Measurements from ENCODE around the gene CHD3. TPM values are rescaled to one million over a fixed set of nuclear protein-coding genes. Genes with fewer than 3 reads are reported as not detected.

The CHD3 gene
- total and polyA plus RNA-seq, 10 of the 15 experiments (the other 5 are each of a cell fraction or from before 2014, with no cell fraction given) = 1.4 to 86.8 (median 39.1) TPM

- TF ChIP-seq ELK1 (IDR thresholded peaks at IDR 0.05; ENCODE audit: low read depth, low read length) (no peak), IKZF2 (IDR thresholded peaks at IDR 0.05) (peak; percentile 68 to 76), FOXM1 (IDR thresholded peaks at IDR 0.05; ENCODE audit: low read depth, low read length) (no peak), TAF1 (IDR thresholded peaks at IDR 0.05; ENCODE audit: borderline replicate concordance, low read depth, low read length) (peak; percentile 76), CBFB (IDR thresholded peaks at IDR 0.05; ENCODE audit: low read depth) (peak; percentile 53; the same call in 1 of the 2 replicates), NFYB (IDR thresholded peaks at IDR 0.05; ENCODE audit: insufficient read depth, low read depth, low read length) (no peak), NR2C1 (IDR thresholded peaks at IDR 0.05) (no peak), CEBPZ (IDR thresholded peaks at IDR 0.05; ENCODE audit: low read depth, low read length) (no peak), JUNB (IDR thresholded peaks at IDR 0.05) (0 out of 2 replicates have a peak, but pooled peaks have one; percentile 40), STAT1 (conservative IDR thresholded peaks at IDR 0.05) (peak; percentile 72; the same call in 1 of the 2 replicates), RBBP5 (conservative IDR thresholded peaks at IDR 0.05) (no peak), RAD51 (IDR thresholded peaks at IDR 0.05) (no peak), EP300 (IDR thresholded peaks at IDR 0.05; ENCODE audit: borderline replicate concordance in 1 of 2, control insufficient read depth in 1 of 2, low read depth in 2 of 2, low read length in 2 of 2) (peak in 1 of 2 experiments; percentile 58; a peak in 1 of 4 replicates), E2F8 (IDR thresholded peaks at IDR 0.05; ENCODE audit: low read depth, partially characterized antibody) (no peak), HDGF (IDR thresholded peaks at IDR 0.05) (peak; percentile 72; the same call in 1 of the 2 replicates), ZNF207 (IDR thresholded peaks at IDR 0.05; ENCODE audit: borderline replicate concordance) (peak; percentile 67; the same call in 1 of the 2 replicates), RFX5 (IDR thresholded peaks at IDR 0.05; ENCODE audit: low read depth, low read length) (no peak), REST (IDR thresholded peaks at IDR 0.05; ENCODE audit: low read depth, low read length) (no peak), KDM1A (IDR thresholded peaks at IDR 0.05; ENCODE audit: borderline replicate concordance) (no peak)
Measured at GRCh38 chr17:7842380-7843256, 46.0 kb upstream of the CHD3 start (continued).

Measured in GM12878 (cell line).